T47D (cell line): Measurements from ENCODE around the gene GBF1.

ENCODE experiments used
- DNase-seq, 2 experiments: peaks; one replicate each; pipeline versions ENCODE4 v3.0.0 to v3.0.0-alpha.2; 2011 to 2012; ENCODE audit warnings: low read depth in 1 of 2, low spot score in 1 of 2
- JUND ChIP-seq: IDR thresholded peaks from 2 replicates; pipeline ENCODE4 v1.6.1; 2012; ENCODE audit warnings: low read depth
- in situ Hi-C: cut with HindIII; loops from 2 replicates; pipeline ENCODE4 v1.10.0; 2016; ENCODE audit warnings: low sequenced_read_pairs, low pct_unique_long_range_greater_than_20kb

The GBF1 gene

DNA sequence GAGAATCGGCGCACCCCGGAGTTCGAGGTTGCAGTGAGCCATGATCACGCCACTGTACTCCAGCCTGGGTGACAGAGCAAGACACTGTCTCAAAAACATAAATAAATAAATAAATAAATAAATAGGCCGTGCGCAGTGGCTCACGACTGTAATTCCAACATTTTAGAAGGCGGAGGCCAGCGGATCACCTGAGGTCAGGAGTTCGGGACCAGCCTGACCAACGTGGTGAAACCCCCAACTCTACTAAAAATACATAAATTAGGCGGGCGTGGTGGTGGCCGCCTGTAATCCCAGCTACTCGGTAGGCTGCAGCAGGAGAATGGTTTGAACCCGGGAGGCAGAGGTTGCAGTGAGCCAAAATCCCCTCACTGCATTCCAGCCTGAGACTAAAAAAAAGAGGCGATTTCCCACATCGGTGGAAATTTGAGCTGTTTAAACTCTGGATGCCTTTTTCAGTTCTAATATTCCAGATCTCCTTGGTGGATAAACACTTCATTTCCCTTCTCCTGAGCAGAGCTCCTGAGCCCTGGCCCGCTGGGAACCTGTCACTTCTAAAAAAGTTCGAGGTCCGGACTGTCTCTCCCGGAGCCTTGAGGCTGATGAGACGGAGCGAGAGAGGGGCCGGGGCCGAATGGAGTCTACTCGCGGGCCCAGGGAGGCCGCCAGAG lies 148.2 kb downstream of the GBF1 start:
- in situ Hi-C loops, result no loop called here
- TF ChIP-seq JUND, result no peak
- peak in 1 of 2 experiments; percentile 86 for DNase-seq

GRCh38 chr10:102394079-102394800 lies 148.9 kb downstream of the GBF1 start:
- peak; percentile 96 to 99 for DNase-seq
- no peak for TF ChIP-seq JUND
- in situ Hi-C loops, result no loop called here

DNA sequence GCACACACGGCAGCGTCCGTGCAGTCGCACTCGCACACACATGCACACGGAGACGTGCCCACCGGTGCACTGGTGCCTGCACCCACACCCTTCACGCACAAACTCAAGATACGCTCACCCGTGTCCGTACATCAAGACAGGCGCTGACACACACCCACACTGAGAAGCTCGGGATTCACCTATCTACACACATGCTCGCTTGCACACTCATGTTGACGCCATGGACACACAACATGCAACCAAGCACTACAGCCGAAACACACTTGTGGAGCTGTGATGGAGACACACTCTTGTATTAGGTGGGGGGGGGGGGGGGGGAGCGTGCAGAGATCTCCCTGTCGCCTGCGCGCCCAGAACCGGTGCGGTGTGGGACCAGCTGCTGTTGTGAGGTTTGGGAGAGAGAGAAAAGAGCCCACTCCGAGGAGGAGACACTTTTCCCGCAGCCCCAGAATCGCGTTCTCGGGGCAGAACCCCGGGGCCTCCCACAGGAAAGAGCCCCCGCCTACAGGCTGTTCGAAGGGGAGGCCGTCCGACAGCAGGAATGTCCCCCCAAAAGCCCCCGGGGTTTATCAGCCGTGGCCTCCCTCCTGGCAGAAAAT lies 149.6 kb downstream of the GBF1 start:
- in situ Hi-C loops, result no loop called here
- TF ChIP-seq JUND, result no peak
- DNase-seq, result peak in 1 of 2 experiments; percentile 44

DNA sequence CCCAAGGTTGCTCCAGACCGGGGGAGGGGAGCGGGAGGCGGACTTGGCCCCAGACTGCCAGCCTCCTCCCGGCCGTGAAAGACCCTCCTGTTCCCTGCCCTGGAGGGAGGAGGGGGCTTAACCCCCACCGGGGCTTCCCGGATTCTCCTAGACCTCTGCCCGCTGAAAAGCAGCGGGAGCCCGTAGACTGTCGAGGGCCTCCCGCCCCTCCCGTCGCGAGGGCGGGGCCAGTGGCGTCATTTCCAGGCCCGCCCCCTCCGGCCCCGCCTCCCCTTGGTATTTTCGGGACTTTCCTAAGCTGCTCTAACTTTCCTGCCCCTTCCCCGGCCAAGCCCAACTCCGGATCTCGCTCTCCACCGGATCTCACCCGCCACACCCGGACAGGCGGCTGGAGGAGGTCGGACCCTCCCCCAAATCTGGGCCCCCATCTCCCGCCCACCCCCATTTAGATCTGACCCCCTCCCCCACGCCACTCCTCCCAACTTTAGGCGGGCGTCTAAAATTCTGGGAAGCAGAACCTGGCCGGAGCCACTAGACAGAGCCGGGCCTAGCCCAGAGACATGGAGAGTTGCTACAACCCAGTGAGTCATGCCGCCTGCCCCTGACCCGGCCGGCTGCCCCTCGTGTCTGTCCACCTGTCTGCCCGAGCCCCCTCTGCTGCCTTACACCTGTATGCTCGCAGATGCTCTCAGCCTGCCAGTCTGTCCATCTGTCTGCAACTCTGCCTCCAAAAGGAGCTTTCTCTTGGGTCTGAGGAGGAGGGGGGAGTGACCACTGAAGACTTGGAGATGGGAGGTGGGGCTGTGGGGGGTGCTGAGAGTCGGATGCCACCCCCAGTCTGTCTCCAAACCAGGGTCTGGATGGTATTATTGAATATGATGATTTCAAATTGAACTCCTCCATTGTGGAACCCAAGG lies 150.3 kb downstream of the GBF1 start, which contains the start of gene NFKB2:
TSS of gene NFKB2 (plus strand) at position 306 of the 917 bp plus-strand sequence. CDS start at position 561, 255 bp downstream.
- TF ChIP-seq JUND, result no peak
- in situ Hi-C loops, result no loop called here
- DNase-seq, result peak; percentile 89 to 93

DNA sequence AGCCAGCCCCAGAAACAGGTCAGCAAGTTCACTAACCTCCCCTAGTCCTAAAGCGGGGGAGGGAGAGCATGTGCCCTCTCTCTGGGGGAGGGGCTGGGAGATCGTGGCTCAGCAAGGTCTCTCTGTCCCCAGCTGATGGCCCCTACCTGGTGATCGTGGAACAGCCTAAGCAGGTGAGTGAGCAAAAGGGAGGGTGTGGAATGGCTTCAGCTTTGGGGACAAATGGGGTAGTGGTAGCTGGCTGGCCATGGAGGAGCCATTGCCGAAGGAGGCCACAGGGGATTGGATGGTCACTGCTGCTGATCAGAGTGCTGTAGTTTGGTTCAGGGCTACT lies 151.0 kb downstream of the GBF1 start:
- in situ Hi-C loops, result no loop called here
- no peak for DNase-seq
- TF ChIP-seq JUND, result no peak

GRCh38 chr10:102396730-102397151 lies 151.4 kb downstream of the GBF1 start:
- no peak for DNase-seq
- in situ Hi-C loops, result no loop called here
- no peak for TF ChIP-seq JUND

DNA sequence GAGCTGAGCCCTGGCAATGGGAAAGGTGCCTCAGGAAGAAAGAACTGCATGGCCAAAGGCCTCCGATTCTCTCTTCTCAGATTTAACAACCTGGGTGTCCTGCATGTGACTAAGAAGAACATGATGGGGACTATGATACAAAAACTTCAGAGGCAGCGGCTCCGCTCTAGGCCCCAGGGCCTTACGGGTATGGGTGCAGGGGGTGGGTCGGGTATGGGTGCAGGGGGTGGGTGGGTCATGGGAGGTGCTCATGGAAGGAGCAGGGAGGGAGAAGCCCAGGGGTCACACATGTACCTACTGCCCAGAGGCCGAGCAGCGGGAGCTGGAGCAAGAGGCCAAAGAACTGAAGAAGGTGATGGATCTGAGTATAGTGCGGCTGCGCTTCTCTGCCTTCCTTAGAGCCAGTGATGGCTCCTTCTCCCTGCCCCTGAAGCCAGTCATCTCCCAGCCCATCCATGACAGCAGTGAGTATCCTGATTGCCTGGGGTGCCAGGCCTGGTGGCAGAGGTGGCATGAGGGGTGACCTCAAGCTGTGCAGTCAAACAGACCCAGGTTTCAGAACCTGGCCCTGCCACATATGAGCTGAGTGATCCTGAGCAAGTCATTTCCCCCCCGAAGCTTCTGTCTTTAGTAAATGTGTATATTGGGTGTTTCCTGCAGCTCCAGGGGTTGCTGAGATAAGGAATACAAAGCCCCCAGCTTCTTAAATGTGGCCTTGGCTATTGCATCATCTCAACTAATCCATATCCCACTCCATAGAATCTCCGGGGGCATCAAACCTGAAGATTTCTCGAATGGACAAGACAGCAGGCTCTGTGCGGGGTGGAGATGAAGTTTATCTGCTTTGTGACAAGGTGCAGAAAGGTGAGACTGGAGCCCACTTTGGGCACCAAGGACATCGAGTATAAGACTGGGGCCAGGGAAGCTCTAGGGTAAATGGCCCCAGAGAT lies 152.2 kb downstream of the GBF1 start:
- in situ Hi-C loops, result no loop called here

GRCh38 chr10:102398172-102399020 lies 153.1 kb downstream of the GBF1 start:
- in situ Hi-C loops, result no loop called here
- DNase-seq, result no peak
- no peak for TF ChIP-seq JUND

More for the DNA sequence above, 152.2 kb downstream of the GBF1 start:
- TF ChIP-seq JUND, result no peak
- DNase-seq, result no peak

DNA sequence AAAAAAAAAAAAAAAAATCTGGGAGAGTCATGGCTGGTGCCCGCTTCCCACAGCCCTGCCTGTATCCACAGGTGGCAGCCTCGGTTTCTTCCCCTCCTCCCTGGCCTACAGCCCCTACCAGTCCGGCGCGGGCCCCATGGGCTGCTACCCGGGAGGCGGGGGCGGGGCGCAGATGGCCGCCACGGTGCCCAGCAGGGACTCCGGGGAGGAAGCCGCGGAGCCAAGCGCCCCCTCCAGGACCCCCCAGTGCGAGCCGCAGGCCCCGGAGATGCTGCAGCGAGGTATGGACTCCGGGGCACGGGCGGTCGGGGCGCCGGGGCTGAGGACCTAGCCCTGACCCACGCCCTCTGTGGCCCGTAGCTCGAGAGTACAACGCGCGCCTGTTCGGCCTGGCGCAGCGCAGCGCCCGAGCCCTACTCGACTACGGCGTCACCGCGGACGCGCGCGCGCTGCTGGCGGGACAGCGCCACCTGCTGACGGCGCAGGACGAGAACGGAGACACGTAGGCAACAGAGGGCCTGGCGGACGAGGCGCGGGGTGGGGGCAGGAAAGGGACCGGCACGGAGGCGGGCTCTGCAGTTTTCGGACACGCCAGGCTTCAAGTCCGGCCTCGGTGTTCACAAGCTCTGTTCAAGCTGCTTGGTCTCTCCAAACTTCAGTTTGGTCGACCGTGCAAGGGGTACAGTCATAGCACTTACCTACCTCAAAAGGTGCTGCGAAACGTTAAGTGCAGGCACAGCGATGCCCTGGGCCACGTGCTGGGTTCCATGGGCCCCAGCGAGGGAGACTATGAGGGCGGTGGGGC lies 154.1 kb downstream of the GBF1 start:
- TF ChIP-seq JUND, result no peak
- peak; percentile 92 to 97 for DNase-seq
- in situ Hi-C loops, result no loop called here

DNA sequence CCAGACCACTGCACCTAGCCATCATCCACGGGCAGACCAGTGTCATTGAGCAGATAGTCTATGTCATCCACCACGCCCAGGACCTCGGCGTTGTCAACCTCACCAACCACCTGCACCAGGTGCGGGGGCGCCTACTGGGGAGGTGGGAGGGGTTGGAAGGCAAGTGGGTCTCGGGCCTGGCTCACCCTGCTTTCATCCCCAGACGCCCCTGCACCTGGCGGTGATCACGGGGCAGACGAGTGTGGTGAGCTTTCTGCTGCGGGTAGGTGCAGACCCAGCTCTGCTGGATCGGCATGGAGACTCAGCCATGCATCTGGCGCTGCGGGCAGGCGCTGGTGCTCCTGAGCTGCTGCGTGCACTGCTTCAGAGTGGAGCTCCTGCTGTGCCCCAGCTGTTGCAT lies 154.7 kb downstream of the GBF1 start:
- no peak for DNase-seq
- in situ Hi-C loops, result no loop called here
- no peak for TF ChIP-seq JUND
